ENCODE results near the gene TMEM218.

- no peak for TF ChIP-seq POLR2A (IDR thresholded peaks at IDR 0.05)
- TF ChIP-seq CTCF (IDR thresholded peaks at IDR 0.05) = no peak
Measured at GRCh38 chr11:125056931-125057692, 54.3 kb downstream of the TMEM218 start.

Data from thyroid gland (tissue), 4 donors.